Measurements from ENCODE around the gene NABP1. TPM values are rescaled to one million over a fixed set of nuclear protein-coding genes. Genes with fewer than 3 reads are reported as not detected.
A peak's percentile ranks its signal among the peaks of the same experiment; 100 is the strongest.

The NABP1 gene
- total RNA-seq, 6 experiments from 2014 or later = 95.9 to 121 (median 109) TPM

DNA sequence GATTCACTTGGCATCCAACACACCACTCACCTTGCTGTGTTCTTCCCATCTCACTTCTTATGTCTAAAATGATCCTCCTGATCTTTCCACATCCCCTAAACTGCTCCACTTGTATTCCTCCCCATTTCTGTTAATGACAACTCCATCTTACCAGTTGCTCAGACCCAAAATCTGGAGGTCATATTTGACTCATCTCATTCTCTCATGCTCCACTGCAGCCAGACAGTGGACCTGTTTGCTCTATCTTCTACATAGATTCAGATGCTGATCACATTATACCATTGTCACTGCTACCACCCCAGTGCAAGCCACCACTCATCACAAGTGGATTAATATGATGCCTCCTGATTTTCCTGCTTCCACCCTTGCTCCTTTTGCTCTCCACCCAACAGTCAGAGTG, 7.9 kb upstream of the NABP1 start:
- TF ChIP-seq, protein P1, sequence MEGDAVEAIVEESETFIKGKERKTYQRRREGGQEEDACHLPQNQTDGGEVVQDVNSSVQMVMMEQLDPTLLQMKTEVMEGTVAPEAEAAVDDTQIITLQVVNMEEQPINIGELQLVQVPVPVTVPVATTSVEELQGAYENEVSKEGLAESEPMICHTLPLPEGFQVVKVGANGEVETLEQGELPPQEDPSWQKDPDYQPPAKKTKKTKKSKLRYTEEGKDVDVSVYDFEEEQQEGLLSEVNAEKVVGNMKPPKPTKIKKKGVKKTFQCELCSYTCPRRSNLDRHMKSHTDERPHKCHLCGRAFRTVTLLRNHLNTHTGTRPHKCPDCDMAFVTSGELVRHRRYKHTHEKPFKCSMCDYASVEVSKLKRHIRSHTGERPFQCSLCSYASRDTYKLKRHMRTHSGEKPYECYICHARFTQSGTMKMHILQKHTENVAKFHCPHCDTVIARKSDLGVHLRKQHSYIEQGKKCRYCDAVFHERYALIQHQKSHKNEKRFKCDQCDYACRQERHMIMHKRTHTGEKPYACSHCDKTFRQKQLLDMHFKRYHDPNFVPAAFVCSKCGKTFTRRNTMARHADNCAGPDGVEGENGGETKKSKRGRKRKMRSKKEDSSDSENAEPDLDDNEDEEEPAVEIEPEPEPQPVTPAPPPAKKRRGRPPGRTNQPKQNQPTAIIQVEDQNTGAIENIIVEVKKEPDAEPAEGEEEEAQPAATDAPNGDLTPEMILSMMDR (IDR thresholded peaks at IDR 0.05) = no peak
- DNase-seq = no peak
- H3K27me3 Mint-ChIP-seq (ENCODE audit: insufficient read depth) = no peaks in the 10 kb centered on the region

GRCh38 chr2:191670787-191671186, 7.1 kb upstream of the NABP1 start:
- TF ChIP-seq, protein P1 (IDR thresholded peaks at IDR 0.05) = no peak
- Mint-ChIP-seq H3K4me1 (ENCODE audit: low read depth) (peaks cover 21% of the 10 kb centered on the region), H3K9me3 (no peaks in the 10 kb centered on the region), H3K4me3 (no peak overlapping the region), H3K27ac (no peak overlapping the region), H3K36me3 (ENCODE audit: low read depth) (no peaks in the 10 kb centered on the region), H3K27me3 (ENCODE audit: insufficient read depth) (no peaks in the 10 kb centered on the region)
- no peak for DNase-seq

More for the DNA sequence above, 7.9 kb upstream of the NABP1 start:
- Mint-ChIP-seq H3K27ac (no peak overlapping the region), H3K4me3 (no peak overlapping the region), H3K36me3 (ENCODE audit: low read depth) (no peaks in the 10 kb centered on the region), H3K4me1 (ENCODE audit: low read depth) (peaks cover 21% of the 10 kb centered on the region), H3K9me3 (no peaks in the 10 kb centered on the region)

DNA sequence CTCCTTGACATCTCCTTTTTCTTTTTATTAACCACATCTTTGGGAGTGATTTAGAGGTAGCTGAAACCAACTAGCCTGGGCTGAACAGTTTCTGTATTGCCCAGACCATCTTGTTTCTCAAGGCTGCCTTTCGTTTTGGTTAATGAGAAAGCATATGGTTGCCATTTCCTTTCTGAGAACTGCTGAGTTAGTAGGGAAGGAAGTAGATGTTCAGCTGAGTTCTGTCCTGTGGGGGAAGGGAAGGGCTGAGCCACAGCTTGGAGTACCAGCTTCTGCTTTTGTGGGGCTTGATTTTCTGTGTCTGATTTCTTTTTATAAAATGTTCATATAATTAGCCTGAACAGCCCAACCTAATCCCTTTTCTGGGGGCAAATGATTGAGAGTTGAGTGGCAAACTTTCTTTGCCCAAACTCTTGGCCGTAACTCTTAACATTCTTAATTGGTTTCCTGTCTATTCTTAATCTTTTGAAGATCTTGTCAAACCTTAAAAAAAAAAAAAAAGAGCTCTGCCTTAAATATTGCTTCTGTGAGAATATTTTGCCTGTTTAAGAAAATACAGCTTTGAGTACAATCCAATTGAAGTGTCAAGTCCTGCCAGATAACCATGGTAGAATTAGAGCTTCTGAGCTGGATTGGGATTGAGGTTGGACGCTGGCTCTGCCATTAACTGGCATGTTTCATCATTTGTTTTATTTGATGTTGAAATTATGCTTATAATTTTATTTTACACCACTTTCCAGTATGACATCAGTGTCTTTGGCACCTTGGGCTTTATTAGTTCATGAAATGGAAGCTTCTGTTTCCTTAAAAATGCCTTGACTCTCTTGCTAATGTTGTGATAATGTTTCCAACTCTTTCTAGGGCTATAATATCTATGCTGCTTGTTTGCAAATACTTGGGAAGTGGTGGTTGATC, 1.9 kb upstream of the NABP1 start:
- peak overlapping the region; percentile 99 for H3K27ac Mint-ChIP-seq
- H3K4me3 Mint-ChIP-seq = peak overlapping the region; percentile 99
- H3K4me1 Mint-ChIP-seq (ENCODE audit: low read depth) = peaks cover 42% of the 10 kb centered on the region
- peaks cover 30% of the 10 kb centered on the region for H3K36me3 Mint-ChIP-seq (ENCODE audit: low read depth)
- TF ChIP-seq, protein P1 (IDR thresholded peaks at IDR 0.05) = no peak
- H3K27me3 Mint-ChIP-seq (ENCODE audit: insufficient read depth) = peaks cover 6% of the 10 kb centered on the region
- DNase-seq = no peak
- H3K9me3 Mint-ChIP-seq = peaks cover 25% of the 10 kb centered on the region

DNA sequence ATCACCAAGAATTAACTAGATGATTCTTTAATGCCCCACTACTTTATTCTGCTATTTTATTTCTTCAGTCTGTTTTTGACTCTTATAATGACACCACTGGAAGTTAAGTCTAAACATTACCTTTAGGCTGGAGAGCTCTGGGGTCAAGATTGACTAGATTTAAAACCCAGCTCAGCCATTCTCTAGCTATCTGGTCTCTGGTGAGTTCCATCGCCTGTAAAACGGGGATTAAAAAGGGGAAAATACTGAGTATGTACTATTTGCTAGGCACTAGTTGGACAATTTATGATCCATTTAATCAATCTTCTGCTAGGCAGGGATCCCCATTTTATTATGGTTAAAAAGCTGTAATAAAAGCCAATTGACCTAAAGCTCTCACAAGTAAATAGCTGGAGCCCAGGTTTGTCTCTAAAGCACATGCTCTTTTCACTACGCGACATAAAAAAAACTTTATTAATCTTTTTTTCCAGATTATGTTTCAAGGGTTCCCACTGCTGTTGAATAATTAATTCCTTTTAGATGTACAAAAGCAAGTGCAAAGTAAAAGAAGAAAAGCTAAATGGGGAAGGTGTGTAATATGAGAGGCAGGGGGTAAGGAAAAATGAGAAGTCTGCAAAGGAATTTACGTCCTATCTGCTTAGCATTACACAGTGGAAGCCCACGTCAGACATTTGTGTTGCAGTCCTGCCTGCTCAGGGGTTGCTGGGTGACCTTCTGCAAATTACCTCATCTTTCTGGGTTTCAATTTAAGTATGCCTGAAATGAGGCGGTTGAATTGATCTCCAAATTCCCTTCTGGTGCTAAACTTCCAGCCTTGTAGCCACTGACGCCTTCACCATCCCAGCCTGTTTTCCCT, 918 bp upstream of the NABP1 start:
- Mint-ChIP-seq H3K36me3 (ENCODE audit: low read depth) (peaks cover 39% of the 10 kb centered on the region), H3K4me1 (ENCODE audit: low read depth) (peaks cover 45% of the 10 kb centered on the region), H3K27me3 (ENCODE audit: insufficient read depth) (peaks cover 6% of the 10 kb centered on the region), H3K9me3 (peaks cover 25% of the 10 kb centered on the region), H3K27ac (peak overlapping the region; percentile 99), H3K4me3 (peak overlapping the region; percentile 99)
- TF ChIP-seq, protein P1 (IDR thresholded peaks at IDR 0.05) = no peak
- DNase-seq = peak; percentile 74

GRCh38 chr2:191678437-191679100, 633 bp downstream of the NABP1 start:
- Mint-ChIP-seq H3K27me3 (ENCODE audit: insufficient read depth) (peaks cover 6% of the 10 kb centered on the region), H3K4me1 (ENCODE audit: low read depth) (peaks cover 60% of the 10 kb centered on the region), H3K4me3 (peak overlapping the region; percentile 99), H3K27ac (peak overlapping the region; percentile 99), H3K9me3 (peaks cover 25% of the 10 kb centered on the region), H3K36me3 (ENCODE audit: low read depth) (peaks cover 55% of the 10 kb centered on the region)
- TF ChIP-seq, protein P1 (IDR thresholded peaks at IDR 0.05) = no peak
- no peak for DNase-seq

Data from HFFc6 (cell line).